HEK293 (cell line): ENCODE measurements around the gene AMPD3.

Source experiments
- MYNN ChIP-seq: fragments of 450-650 bp; formaldehyde crosslinking; IDR thresholded peaks from 2 replicates; pipeline ENCODE4 v1.5.1; 2016; ENCODE audit warnings: missing biosample characterization, missing genetic modification characterization, borderline replicate concordance
- YY1 ChIP-seq: fragments of 450-650 bp; formaldehyde crosslinking; IDR thresholded peaks from 2 replicates; pipeline ENCODE4 v1.5.1; 2018; ENCODE audit warnings: missing biosample characterization, missing genetic modification characterization
- ZNF121 ChIP-seq: fragments of 450-650 bp; formaldehyde crosslinking; IDR thresholded peaks from 2 replicates; pipeline ENCODE4 v1.5.1; 2016; ENCODE audit warnings: missing biosample characterization, missing genetic modification characterization
- ZNF274 ChIP-seq, 2 experiments: fragments of 200-500 bp in 1 of 2; fragments of 450-650 bp in 1 of 2; sonication (Bioruptor generic) in 1 of 2; formaldehyde crosslinking in 1 of 2; IDR thresholded peaks; 2 replicates each; pipeline versions ENCODE4 v1.5.1 to v1.6.1; 2014 to 2016; ENCODE audit warnings: borderline replicate concordance in 1 of 2, inconsistent platforms in 1 of 2, low read length in 1 of 2, missing biosample characterization in 1 of 2, missing genetic modification characterization in 1 of 2
- ZNF292 ChIP-seq: fragments of 450-650 bp; formaldehyde crosslinking; IDR thresholded peaks from 2 replicates; pipeline ENCODE4 v1.5.1; 2016; ENCODE audit warnings: low read depth, missing biosample characterization, missing genetic modification characterization, borderline replicate concordance
- ZNF324 ChIP-seq: fragments of 450-650 bp; formaldehyde crosslinking; IDR thresholded peaks from 2 replicates; pipeline ENCODE4 v1.5.1; 2016; ENCODE audit warnings: missing biosample characterization, missing genetic modification characterization
- ZNF398 ChIP-seq: fragments of 450-650 bp; formaldehyde crosslinking; IDR thresholded peaks from 2 replicates; pipeline ENCODE4 v1.5.1; 2017; ENCODE audit warnings: missing biosample characterization, missing genetic modification characterization
- ZNF521 ChIP-seq: fragments of 450-650 bp; formaldehyde crosslinking; IDR thresholded peaks from 2 replicates; pipeline ENCODE4 v1.5.1; 2017; ENCODE audit warnings: missing biosample characterization, mild to moderate bottlenecking, missing genetic modification characterization
- ZNF677 ChIP-seq: fragments of 450-650 bp; IDR thresholded peaks from 2 replicates; pipeline ENCODE4 v1.5.0; 2018; ENCODE audit warnings: missing biosample characterization, mild to moderate bottlenecking, missing genetic modification characterization, moderate library complexity
- TF ChIP-seq, protein P1 (sequence below): fragments of 450-650 bp; formaldehyde crosslinking; IDR thresholded peaks from 2 replicates; pipeline ENCODE4 v1.5.1; 2016; ENCODE audit warnings: missing biosample characterization, missing genetic modification characterization
- TF ChIP-seq, protein P2 (sequence below): fragments of 450-650 bp; formaldehyde crosslinking; IDR thresholded peaks from 2 replicates; pipeline ENCODE4 v1.5.1; 2016; ENCODE audit warnings: missing biosample characterization, missing genetic modification characterization

DNA sequence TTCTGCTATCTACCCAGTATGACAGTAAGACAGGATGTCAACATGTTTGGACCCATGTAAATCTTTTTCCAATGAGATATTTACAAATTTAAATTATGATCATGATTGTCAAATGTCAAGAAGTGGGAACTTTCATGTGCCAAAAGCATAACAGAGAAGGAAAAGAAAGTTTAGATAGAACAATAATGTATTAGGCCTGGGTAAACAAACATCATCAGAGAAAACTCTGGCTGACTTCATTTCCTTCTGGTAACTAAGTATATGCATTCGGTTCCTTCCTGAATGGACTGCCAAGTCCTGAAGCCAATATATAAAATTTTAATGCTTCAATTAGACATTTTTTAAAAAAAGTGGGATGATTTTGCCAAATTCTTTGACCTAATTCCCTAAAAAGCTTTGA, 69.4 kb downstream of the AMPD3 start:
- TF ChIP-seq ZNF324 (tag by site-specific recombination): no peak
- TF ChIP-seq, protein P1, sequence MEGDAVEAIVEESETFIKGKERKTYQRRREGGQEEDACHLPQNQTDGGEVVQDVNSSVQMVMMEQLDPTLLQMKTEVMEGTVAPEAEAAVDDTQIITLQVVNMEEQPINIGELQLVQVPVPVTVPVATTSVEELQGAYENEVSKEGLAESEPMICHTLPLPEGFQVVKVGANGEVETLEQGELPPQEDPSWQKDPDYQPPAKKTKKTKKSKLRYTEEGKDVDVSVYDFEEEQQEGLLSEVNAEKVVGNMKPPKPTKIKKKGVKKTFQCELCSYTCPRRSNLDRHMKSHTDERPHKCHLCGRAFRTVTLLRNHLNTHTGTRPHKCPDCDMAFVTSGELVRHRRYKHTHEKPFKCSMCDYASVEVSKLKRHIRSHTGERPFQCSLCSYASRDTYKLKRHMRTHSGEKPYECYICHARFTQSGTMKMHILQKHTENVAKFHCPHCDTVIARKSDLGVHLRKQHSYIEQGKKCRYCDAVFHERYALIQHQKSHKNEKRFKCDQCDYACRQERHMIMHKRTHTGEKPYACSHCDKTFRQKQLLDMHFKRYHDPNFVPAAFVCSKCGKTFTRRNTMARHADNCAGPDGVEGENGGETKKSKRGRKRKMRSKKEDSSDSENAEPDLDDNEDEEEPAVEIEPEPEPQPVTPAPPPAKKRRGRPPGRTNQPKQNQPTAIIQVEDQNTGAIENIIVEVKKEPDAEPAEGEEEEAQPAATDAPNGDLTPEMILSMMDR: no peak
- TF ChIP-seq ZNF121 (tag by site-specific recombination): no peak
- TF ChIP-seq, protein P2, sequence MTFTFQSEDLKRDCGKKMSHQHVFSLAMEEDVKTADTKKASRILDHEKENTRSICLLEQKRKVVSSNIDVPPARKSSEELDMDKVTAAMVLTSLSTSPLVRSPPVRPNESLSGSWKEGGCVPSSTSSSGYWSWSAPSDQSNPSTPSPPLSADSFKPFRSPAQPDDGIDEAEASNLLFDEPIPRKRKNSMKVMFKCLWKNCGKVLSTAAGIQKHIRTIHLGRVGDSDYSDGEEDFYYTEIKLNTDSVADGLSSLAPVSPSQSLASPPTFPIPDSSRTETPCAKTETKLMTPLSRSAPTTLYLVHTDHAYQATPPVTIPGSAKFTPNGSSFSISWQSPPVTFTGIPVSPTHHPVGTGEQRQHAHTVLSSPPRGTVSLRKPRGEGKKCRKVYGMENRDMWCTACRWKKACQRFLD (tag by site-specific recombination): no peak
- TF ChIP-seq YY1 (tag by site-specific recombination): no peak
- no peak for TF ChIP-seq ZNF398
- TF ChIP-seq ZNF677 (tag by site-specific recombination): no peak
- no peak for TF ChIP-seq ZNF292 (tag by site-specific recombination)
- no peak for TF ChIP-seq ZNF521 (tag by site-specific recombination)
- no peak for TF ChIP-seq ZNF274 (IDR thresholded peaks at IDR 0.05; ENCODE audit: low read length)
- TF ChIP-seq ZNF274 (tag by site-specific recombination; IDR thresholded peaks at IDR 0.05; ENCODE audit: borderline replicate concordance): no peak
- no peak for TF ChIP-seq MYNN
